GM12891 (cell line): ENCODE results near the gene PRMT7.

Experiments
- DNase-seq: peaks from one replicate; pipeline ENCODE4 v3.0.0; 2011; ENCODE audit warnings: low spot score; ENCODE audit not compliant: insufficient read length
- FAIRE-seq: peaks from 2 replicates; lab custom pipeline; 2011; peaks lifted over from hg19 to GRCh38; lab: Jason Lieb, UNC
- PAX5 ChIP-seq: IDR thresholded peaks from 2 replicates; pipeline ENCODE4 v1.6.1; 2011; ENCODE audit warnings: low read length, moderate library complexity, mild to moderate bottlenecking; ENCODE audit not compliant: insufficient read depth, severe bottlenecking
- POLR2A ChIP-seq: IDR thresholded peaks from 2 replicates; pipeline ENCODE4 v1.6.1; 2011; ENCODE audit warnings: low read depth, low read length, control low read depth
- POLR2AphosphoS5 ChIP-seq: IDR thresholded peaks from 2 replicates; pipeline ENCODE4 v1.6.1; 2011; ENCODE audit warnings: low read depth, low read length, control low read depth
- POU2F2 ChIP-seq: IDR thresholded peaks from 2 replicates; pipeline ENCODE4 v1.6.1; 2011; ENCODE audit warnings: low read depth, mild to moderate bottlenecking, control low read depth, low read length, moderate library complexity
- SPI1 ChIP-seq: IDR thresholded peaks from 2 replicates; pipeline ENCODE4 v1.6.1; 2011; ENCODE audit warnings: low read depth, low read length, control low read depth
- TAF1 ChIP-seq: IDR thresholded peaks from 2 replicates; pipeline ENCODE4 v1.6.1; 2011; ENCODE audit warnings: low read depth, low read length, control low read depth

PRMT7 gene

GRCh38 chr16:68362262-68362913, 51.6 kb downstream of the PRMT7 start:
- FAIRE-seq (no peak), DNase-seq (no peak)
- TF ChIP-seq POU2F2: no peak
- TF ChIP-seq PAX5: no peak
- TF ChIP-seq SPI1: no peak
- TF ChIP-seq POLR2AphosphoS5: no peak
- TF ChIP-seq TAF1: no peak
- TF ChIP-seq POLR2A: no peak

DNA sequence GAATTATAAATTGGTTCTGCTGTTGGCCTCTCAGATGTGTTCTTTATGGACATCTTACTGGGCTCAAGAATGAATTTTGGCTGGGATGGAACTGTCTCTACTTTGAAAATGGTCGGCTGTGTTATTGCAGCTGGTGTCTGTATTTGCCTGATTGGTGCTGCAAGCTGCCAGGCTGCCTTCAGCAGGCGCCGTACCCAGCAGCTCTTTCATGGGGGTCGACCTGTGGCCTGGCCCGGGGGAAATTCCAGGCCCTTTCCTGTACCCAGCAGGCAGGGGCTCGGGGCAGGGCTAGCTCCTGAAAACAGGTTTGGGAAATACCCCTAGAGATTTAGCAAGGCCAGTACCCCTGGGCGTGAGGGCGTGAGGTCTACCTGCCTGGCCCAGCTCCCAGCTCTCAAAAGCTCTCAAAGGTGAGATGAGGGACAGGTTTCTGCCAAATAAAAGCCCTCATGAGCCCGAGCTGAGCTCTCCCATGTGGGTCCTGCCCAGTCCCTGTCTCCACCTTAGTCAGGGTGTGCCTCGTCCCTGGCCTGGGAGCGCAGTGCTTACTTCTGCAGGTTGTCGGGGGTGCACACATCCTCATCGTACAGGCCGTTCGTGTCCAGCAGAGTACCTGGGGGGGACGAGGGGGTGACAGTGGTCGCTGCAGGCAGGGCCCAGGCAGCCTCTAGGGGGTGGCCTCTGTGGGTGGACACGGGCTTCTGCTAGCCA, 52.3 kb downstream of the PRMT7 start:
- TF ChIP-seq POLR2AphosphoS5 (no peak), SPI1 (no peak), POLR2A (no peak), PAX5 (no peak), TAF1 (no peak), POU2F2 (no peak)
- no peak for FAIRE-seq
- no peak for DNase-seq

DNA sequence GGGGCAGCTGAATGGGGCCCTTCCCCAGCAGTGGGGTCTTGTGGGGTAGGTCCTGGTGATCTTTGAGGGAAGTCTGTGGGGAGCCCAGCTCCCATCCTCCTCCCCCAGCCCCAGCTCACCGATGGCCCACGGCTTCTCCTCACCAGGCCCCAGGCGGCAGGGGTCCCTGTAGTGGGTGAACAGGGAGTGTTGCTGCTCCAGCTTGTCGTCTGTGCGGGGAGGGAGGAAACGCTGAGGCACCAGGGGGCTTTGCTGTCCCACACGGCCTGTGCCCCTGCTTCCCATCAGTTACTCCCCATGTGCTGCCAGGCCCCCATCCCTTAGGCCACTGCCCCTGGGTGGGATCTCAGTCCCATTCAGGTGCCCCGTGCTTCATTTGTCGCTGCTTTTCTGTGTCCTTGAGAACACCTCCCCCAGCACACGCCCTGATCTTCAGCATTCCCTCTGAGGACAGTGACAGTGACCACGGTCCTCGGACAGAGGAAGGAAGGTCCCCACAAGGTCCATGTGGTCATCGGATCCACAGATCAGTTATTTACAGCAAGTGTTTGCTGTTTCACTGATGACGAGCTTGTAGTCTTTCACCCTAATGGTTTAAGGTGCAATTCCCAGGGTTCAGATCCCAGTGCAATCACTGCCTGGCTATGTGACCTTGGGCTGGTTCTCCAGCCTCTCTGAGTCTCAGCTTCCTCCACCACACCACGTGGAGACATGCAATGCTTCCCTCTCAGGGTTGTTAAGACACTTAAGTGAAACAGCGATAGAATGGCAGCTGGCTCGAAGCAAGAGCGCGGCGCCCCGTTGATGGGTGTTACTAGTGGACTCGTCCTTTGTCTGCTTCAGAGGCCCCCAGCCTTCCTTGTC, 53.1 kb downstream of the PRMT7 start:
- no peak for TF ChIP-seq TAF1
- no peak for TF ChIP-seq POLR2AphosphoS5
- no peak for TF ChIP-seq SPI1
- no peak for TF ChIP-seq PAX5
- no peak for TF ChIP-seq POU2F2
- TF ChIP-seq POLR2A: no peak
- no peak for FAIRE-seq
- no peak for DNase-seq

- no peak for TF ChIP-seq TAF1
- TF ChIP-seq PAX5: no peak
- no peak for TF ChIP-seq POLR2AphosphoS5
- TF ChIP-seq POU2F2: no peak
- no peak for TF ChIP-seq POLR2A
- TF ChIP-seq SPI1: no peak
- no peak for DNase-seq
- FAIRE-seq: peak; percentile 5
Observed at GRCh38 chr16:68364561-68364998, 53.8 kb downstream of the PRMT7 start.

DNA sequence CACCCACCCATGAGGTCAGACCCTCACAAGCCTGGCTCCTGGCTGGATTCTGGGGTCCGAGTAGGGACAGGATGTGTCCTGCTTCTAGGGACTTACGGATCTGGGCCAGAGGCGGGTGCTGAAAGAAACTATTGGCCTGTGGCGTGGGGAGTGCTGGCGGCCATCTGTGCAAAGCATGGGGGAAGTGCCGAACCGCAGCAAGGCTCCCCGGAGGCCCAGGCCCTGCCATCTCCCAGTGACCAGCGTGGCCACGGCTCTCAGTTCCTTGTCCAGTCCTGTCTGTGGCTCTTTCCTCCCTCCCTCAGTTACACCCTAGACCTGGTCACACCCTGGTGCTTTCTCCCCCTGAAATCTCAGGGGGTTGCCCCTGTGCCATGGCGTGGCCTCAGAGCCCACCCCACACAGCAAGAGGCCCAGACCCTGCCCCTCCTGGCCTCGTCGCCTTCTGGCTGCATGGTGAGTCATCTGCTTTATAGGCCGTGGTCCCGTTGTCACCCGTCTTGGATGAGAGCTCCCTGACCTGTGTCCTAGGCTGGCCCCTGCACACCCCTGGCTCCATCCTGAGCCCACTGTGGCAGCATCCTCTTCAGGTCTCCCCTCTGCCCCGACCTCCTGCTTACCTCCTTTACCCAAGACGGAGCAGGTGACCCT, 54.5 kb downstream of the PRMT7 start:
- TF ChIP-seq SPI1 (peak; percentile 36; the same call in 1 of the 2 replicates), TAF1 (no peak)
- DNase-seq: no peak
- FAIRE-seq: peak; percentile 81

GRCh38 chr16:68366062-68366461, 55.2 kb downstream of the PRMT7 start:
- FAIRE-seq: peak; percentile 69
- TF ChIP-seq TAF1 (no peak), SPI1 (no peak), POLR2AphosphoS5 (no peak), POLR2A (no peak), PAX5 (no peak), POU2F2 (no peak)
- DNase-seq: no peak

DNA sequence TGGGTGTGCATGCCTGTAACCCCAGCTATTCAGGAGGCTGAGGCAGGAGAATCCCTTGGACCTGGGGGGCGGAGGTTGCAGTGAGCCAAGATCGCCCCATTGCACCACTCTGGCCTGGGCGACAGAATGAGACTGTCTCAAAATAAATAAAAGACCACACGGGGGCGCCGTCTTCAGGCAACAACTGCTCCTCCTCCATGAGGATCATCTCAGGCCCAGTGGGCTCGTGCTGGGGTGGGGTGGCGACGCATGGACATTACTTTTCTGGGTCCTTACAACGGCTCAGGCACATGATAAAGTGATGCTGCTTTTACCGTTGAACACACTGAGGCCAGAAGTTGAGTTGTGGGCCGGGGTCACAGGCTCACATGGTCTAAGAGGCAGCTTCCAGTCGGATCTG, 56.2 kb downstream of the PRMT7 start:
- TF ChIP-seq TAF1: no peak
- TF ChIP-seq POLR2AphosphoS5: no peak
- TF ChIP-seq SPI1: no peak
- peak; percentile 61 for FAIRE-seq

GRCh38 chr16:68367440-68367839, 56.6 kb downstream of the PRMT7 start:
- FAIRE-seq (no peak), DNase-seq (no peak)
- TF ChIP-seq POLR2A (no peak), POLR2AphosphoS5 (no peak), TAF1 (no peak), SPI1 (no peak), POU2F2 (no peak)

More for the DNA sequence above, 56.2 kb downstream of the PRMT7 start:
- DNase-seq: no peak

GRCh38 chr16:68367891-68368290, 57.1 kb downstream of the PRMT7 start:
- DNase-seq (no peak), FAIRE-seq (no peak)
- TF ChIP-seq POU2F2 (no peak), PAX5 (no peak), TAF1 (no peak), SPI1 (no peak), POLR2AphosphoS5 (no peak), POLR2A (no peak)

DNA sequence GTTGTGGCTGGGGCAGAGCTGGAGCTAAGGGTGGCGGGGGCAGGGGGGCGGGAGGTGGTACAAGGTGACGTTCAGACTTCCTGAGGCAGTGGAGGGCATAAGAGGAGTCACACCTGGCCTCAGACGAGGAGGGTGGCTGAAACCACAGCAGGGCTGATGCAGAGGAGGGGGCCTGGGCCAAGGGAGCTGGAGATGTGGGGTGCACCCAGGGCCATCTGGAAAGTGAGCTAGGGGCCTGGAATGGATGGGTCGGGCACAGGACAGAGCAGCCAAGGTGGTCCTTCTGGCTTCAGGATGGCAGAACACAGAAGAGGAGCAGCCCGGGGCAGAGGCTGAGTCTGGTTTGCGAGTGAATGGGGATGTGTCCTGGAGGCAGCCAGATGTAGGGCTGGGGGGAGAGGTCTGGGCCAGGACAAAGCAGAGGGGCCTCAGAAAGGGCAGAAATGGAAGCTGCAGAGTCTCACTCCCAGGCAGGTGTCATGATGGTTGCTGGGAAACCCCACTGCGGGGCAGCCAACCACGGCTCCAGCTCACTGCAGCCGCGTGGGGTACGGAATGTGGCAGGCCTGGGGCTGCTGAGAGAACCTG, 57.6 kb downstream of the PRMT7 start:
- DNase-seq (peak; percentile 70), FAIRE-seq (peak; percentile 80)

More for the DNA sequence above, 57.6 kb downstream of the PRMT7 start:
- TF ChIP-seq TAF1 (no peak), POLR2AphosphoS5 (no peak), POU2F2 (no peak), SPI1 (no peak), PAX5 (no peak), POLR2A (no peak)
